HCT116 (cell line): Measurements from ENCODE around the gene NR1I3. TPM values are rescaled to one million over a fixed set of nuclear protein-coding genes. Genes with fewer than 3 reads are reported as not detected.

Experiments
- ATAC-seq: fragments of 200-7000 bp; cut with Tn5 transposase; 2 replicates; pipeline ENCODE4 v1.9.1; 2020; ENCODE audit warnings: mild to moderate bottlenecking, moderate library complexity
- BruUV-seq: library from RNA; stranded (reverse); fragments of 400-500 nt; replicated peaks from 2 replicates; lab custom pipeline; 2021; lab: Mats Ljungman, UMichigan
- CTCF ChIA-PET: fragments of 300-600 bp; sonication (Branson Sonifier 250); formaldehyde crosslinking; loops from one replicate; lab custom pipeline; 2021; ENCODE audit warnings: antibody characterized with exemption; lab: Charles Lee
- POLR2A ChIA-PET: fragments of 300-600, 350-600 bp; sonication (Branson Sonifier 250); formaldehyde crosslinking; loops from one replicate; lab custom pipeline; 2021; ENCODE audit warnings: antibody characterized with exemption; lab: Charles Lee
- RAD21 ChIA-PET, 2 experiments: fragments of 300-600 bp; sonication (Branson Sonifier 250); formaldehyde crosslinking; loops; one replicate each; lab custom pipeline; 2023; ENCODE audit warnings: low total read pairs in 2 of 2; ENCODE audit not compliant: uncharacterized antibody in 2 of 2, unreplicated experiment in 2 of 2, low non-redundant PET in 1 of 2; lab: Charles Lee
- DNase-seq: peaks from one replicate; pipeline ENCODE4 v3.0.0-alpha.2; 2010; ENCODE audit warnings: low read depth, low spot score
- H2AFZ ChIP-seq: fragments of 200-600 bp; shearing (Covaris generic), sonication (generic); 2 replicates; pipeline ENCODE4 v1.6.1; 2017; ENCODE audit warnings: low read depth, mixed run types, mixed read lengths, antibody characterized with exemption, low read length; ENCODE audit not compliant: poor library complexity, severe bottlenecking
- H3K27ac ChIP-seq: 2 replicates; pipeline ENCODE4 v1.5.1; 2012; ENCODE audit warnings: low read depth, low read length
- H3K27me3 ChIP-seq: fragments of 200-600 bp; sonication (generic); 2 replicates; pipeline ENCODE4 v1.6.1; 2016; ENCODE audit warnings: mixed run types, low read length, mixed read lengths; ENCODE audit not compliant: insufficient read depth
- H3K36me3 ChIP-seq, 2 experiments: fragments of 200-500 bp in 1 of 2; fragments of 200-600 bp in 1 of 2; sonication (Bioruptor generic) in 1 of 2; sonication (generic) in 1 of 2; 2 replicates each; pipeline versions ENCODE4 v1.5.1 to v1.6.1; 2014 to 2016; ENCODE audit warnings: low read length in 2 of 2, inconsistent platforms in 1 of 2, mixed read lengths in 1 of 2, mixed run types in 1 of 2; ENCODE audit not compliant: insufficient read depth in 2 of 2, control insufficient read depth in 1 of 2
- H3K4me1 ChIP-seq, 2 experiments: fragments of 200-600 bp in 1 of 2; sonication (generic) in 1 of 2; 2 replicates each; pipeline versions ENCODE4 v1.5.1 to v1.6.1; 2012 to 2017; ENCODE audit warnings: low read length in 2 of 2, inconsistent platforms in 1 of 2, mild to moderate bottlenecking in 1 of 2, mixed read lengths in 1 of 2, mixed run types in 1 of 2, moderate library complexity in 1 of 2; ENCODE audit not compliant: insufficient read depth in 2 of 2, control insufficient read depth in 1 of 2
- H3K4me2 ChIP-seq: fragments of 200-600 bp; sonication (generic); 2 replicates; pipeline ENCODE4 v1.6.1; 2017; ENCODE audit warnings: mixed run types, low read length, mixed read lengths
- H3K4me3 ChIP-seq, 2 experiments: fragments of 200-600 bp in 1 of 2; sonication (generic) in 1 of 2; replicated peaks in 1 of 2; 2 replicates each; pipeline ENCODE4 v1.5.1; 2011 to 2016; ENCODE audit warnings: low read length in 2 of 2, control low read depth in 1 of 2, low read depth in 1 of 2, mild to moderate bottlenecking in 1 of 2, mixed read lengths in 1 of 2, mixed run types in 1 of 2
- H3K79me2 ChIP-seq: fragments of 200-600 bp; sonication (generic); 2 replicates; pipeline ENCODE4 v1.6.1; 2017; ENCODE audit warnings: mild to moderate bottlenecking, mixed run types, low read length, moderate library complexity, mixed read lengths; ENCODE audit not compliant: insufficient read depth
- H3K9ac ChIP-seq: fragments of 200-600 bp; sonication (generic); 2 replicates; pipeline ENCODE4 v1.6.1; 2016; ENCODE audit warnings: low read length, mixed read lengths
- H3K9me2 ChIP-seq: fragments of 200-600 bp; sonication (generic), shearing (Covaris generic); 2 replicates; pipeline ENCODE4 v1.6.1; 2017; ENCODE audit warnings: mixed run types, mild to moderate bottlenecking, moderate library complexity; ENCODE audit not compliant: insufficient read depth
- H3K9me3 ChIP-seq, 2 experiments: fragments of 200-500 bp in 1 of 2; fragments of 200-600 bp in 1 of 2; sonication (Bioruptor generic) in 1 of 2; sonication (generic) in 1 of 2; 2 replicates each; pipeline ENCODE4 v1.6.1; 2014 to 2017; ENCODE audit warnings: low read length in 2 of 2, mixed read lengths in 2 of 2, inconsistent platforms in 1 of 2, low read depth in 1 of 2, mild to moderate bottlenecking in 1 of 2, mixed run types in 1 of 2, moderate library complexity in 1 of 2; ENCODE audit not compliant: control insufficient read depth in 1 of 2, insufficient read depth in 1 of 2
- H4K20me1 ChIP-seq: fragments of 200-600 bp; sonication (generic), shearing (Covaris generic); 2 replicates; pipeline ENCODE4 v1.6.1; 2017; ENCODE audit warnings: mixed run types, mild to moderate bottlenecking, moderate library complexity; ENCODE audit not compliant: insufficient read depth
- CBX3 ChIP-seq: IDR thresholded peaks from 2 replicates; pipeline ENCODE4 v1.6.1; 2012; ENCODE audit warnings: low read depth
- CEBPB ChIP-seq: IDR thresholded peaks from 2 replicates; pipeline ENCODE4 v1.6.1; 2012; ENCODE audit warnings: low read depth
- CTCF ChIP-seq, 3 experiments: fragments of 200-600 bp in 1 of 3; sonication (generic) in 1 of 3; IDR thresholded peaks in 2 of 3; conservative IDR thresholded peaks in 1 of 3; 2 replicates each; pipeline ENCODE4 v1.5.1; 2012 to 2017; ENCODE audit warnings: low read depth in 2 of 3, low read length in 2 of 3, antibody characterized with exemption in 1 of 3, borderline replicate concordance in 1 of 3, control low read depth in 1 of 3, mild to moderate bottlenecking in 1 of 3, mixed read lengths in 1 of 3, mixed run types in 1 of 3, moderate library complexity in 1 of 3; ENCODE audit not compliant: insufficient read depth in 1 of 3
- EGR1 ChIP-seq: IDR thresholded peaks from 2 replicates; pipeline ENCODE4 v1.6.1; 2012; ENCODE audit warnings: low read depth
- ELF1 ChIP-seq: IDR thresholded peaks from 2 replicates; pipeline ENCODE4 v1.6.1; 2012; ENCODE audit warnings: low read depth, borderline replicate concordance
- EZH2phosphoT487 ChIP-seq: fragments of 200-600 bp; IDR thresholded peaks from 2 replicates; pipeline ENCODE4 v1.6.1; 2018; ENCODE audit warnings: antibody characterized with exemption, borderline replicate concordance
- FOSL1 ChIP-seq: IDR thresholded peaks from 2 replicates; pipeline ENCODE4 v1.6.1; 2012; ENCODE audit warnings: low read depth
- JUND ChIP-seq: IDR thresholded peaks from 2 replicates; pipeline ENCODE4 v1.6.1; 2012
- POLR2AphosphoS5 ChIP-seq: IDR thresholded peaks from 2 replicates; pipeline ENCODE4 v1.6.1; 2011; ENCODE audit warnings: mild to moderate bottlenecking, low read depth, low read length, moderate library complexity
- SIN3A ChIP-seq: IDR thresholded peaks from 2 replicates; pipeline ENCODE4 v1.6.1; 2012; ENCODE audit warnings: low read depth
- TCF7L2 ChIP-seq: IDR thresholded peaks from 2 replicates; pipeline ENCODE4 v1.7.0; 2011; ENCODE audit warnings: borderline replicate concordance, inconsistent platforms; ENCODE audit not compliant: insufficient read depth, insufficient read length; ENCODE audit errors: extremely low read depth
- YY1 ChIP-seq: IDR thresholded peaks from 2 replicates; pipeline ENCODE4 v1.6.1; 2011; ENCODE audit warnings: low read length, low read depth, moderate library complexity, mild to moderate bottlenecking; ENCODE audit not compliant: insufficient replicate concordance; ENCODE audit errors: extremely low read depth
- ZFX ChIP-seq: fragments of 450-650 bp; IDR thresholded peaks from 2 replicates; pipeline ENCODE4 v1.6.1; 2017
- ZNF274 ChIP-seq: fragments of 200-500 bp; sonication (Bioruptor generic); IDR thresholded peaks from 2 replicates; pipeline ENCODE4 v1.6.1; 2014; ENCODE audit warnings: mild to moderate bottlenecking, low read depth, low read length, inconsistent platforms
- intact Hi-C: fragments of 100-400 bp; cut with micrococcal nuclease; formaldehyde crosslinking; loops from 2 replicates; pipeline ENCODE4 v1.10.0; 2022
- total RNA-seq: library from RNA; stranded (reverse); gene quantifications from one replicate; pipeline ENCODE4 v1.2.1, GENCODE V29; 2021; ENCODE audit not compliant: unreplicated experiment
- TF ChIP-seq, protein P1 (sequence below): IDR thresholded peaks from 2 replicates; pipeline ENCODE4 v1.6.1; 2011; ENCODE audit warnings: mild to moderate bottlenecking, low read length, moderate library complexity; ENCODE audit not compliant: insufficient replicate concordance; ENCODE audit errors: extremely low read depth

Gene NR1I3
- total RNA-seq, 1 experiment from 2014 or later: not detected

- no peaks in the 10 kb centered on the region for H3K36me3 ChIP-seq
These were observed 28.2 kb upstream of the NR1I3 start for GRCh38 chr1:161266202-161266601.

More at GRCh38 chr1:161266202-161266601, 28.2 kb upstream of the NR1I3 start:
- DNase-seq: no peak
- intact Hi-C loops: no loop called here
- peaks cover 1% of the 10 kb centered on the region for H3K27me3 ChIP-seq
- H3K4me2 ChIP-seq: no peak overlapping the region
- peaks cover 0 to 5% of the 10 kb centered on the region in 2 experiments; a peak in 1 of 4 replicates for H3K4me1 ChIP-seq
- H3K4me3 ChIP-seq: no peak overlapping the region
- no peaks in the 10 kb centered on the region for H3K9me2 ChIP-seq
- H3K27ac ChIP-seq: no peak overlapping the region
- H3K9me3 ChIP-seq: no peaks in the 10 kb centered on the region
- ChIA-PET RAD21 (no interaction called here), POLR2A (no interaction called here), CTCF (no interaction called here)
- no peak overlapping the region for H3K9ac ChIP-seq
- no peak overlapping the region for H2AFZ ChIP-seq
- no peaks in the 10 kb centered on the region for H4K20me1 ChIP-seq
- BruUV-seq: no TSS peak
- H3K79me2 ChIP-seq: no peaks in the 10 kb centered on the region
- TF ChIP-seq CEBPB (no peak), EZH2phosphoT487 (no peak), FOSL1 (no peak), CBX3 (no peak), EGR1 (no peak), SIN3A (no peak), TCF7L2 (no peak), ZFX (no peak), JUND (no peak), YY1 (no peak), CTCF (IDR thresholded peaks at IDR 0.05 in 2 of 3, conservative IDR thresholded peaks at IDR 0.05 in 1 of 3; ENCODE audit: borderline replicate concordance in 1 of 3, insufficient read depth in 1 of 3, low read depth in 2 of 3, low read length in 2 of 3) (no peak), POLR2AphosphoS5 (no peak), ELF1 (no peak), ZNF274 (no peak)
- TF ChIP-seq, protein P1, sequence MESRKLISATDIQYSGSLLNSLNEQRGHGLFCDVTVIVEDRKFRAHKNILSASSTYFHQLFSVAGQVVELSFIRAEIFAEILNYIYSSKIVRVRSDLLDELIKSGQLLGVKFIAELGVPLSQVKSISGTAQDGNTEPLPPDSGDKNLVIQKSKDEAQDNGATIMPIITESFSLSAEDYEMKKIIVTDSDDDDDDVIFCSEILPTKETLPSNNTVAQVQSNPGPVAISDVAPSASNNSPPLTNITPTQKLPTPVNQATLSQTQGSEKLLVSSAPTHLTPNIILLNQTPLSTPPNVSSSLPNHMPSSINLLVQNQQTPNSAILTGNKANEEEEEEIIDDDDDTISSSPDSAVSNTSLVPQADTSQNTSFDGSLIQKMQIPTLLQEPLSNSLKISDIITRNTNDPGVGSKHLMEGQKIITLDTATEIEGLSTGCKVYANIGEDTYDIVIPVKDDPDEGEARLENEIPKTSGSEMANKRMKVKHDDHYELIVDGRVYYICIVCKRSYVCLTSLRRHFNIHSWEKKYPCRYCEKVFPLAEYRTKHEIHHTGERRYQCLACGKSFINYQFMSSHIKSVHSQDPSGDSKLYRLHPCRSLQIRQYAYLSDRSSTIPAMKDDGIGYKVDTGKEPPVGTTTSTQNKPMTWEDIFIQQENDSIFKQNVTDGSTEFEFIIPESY: no peak
- no peak for ATAC-seq
